Fibroblast of skin of right quadriceps (primary cell): Measurements from ENCODE around the gene XPOT.
A peak's percentile ranks its signal among the peaks of the same experiment; 100 is the strongest.

Experiments
- DNase-seq: peaks from one replicate; pipeline ENCODE4 v3.0.0-alpha.2; 2013

XPOT gene

DNA sequence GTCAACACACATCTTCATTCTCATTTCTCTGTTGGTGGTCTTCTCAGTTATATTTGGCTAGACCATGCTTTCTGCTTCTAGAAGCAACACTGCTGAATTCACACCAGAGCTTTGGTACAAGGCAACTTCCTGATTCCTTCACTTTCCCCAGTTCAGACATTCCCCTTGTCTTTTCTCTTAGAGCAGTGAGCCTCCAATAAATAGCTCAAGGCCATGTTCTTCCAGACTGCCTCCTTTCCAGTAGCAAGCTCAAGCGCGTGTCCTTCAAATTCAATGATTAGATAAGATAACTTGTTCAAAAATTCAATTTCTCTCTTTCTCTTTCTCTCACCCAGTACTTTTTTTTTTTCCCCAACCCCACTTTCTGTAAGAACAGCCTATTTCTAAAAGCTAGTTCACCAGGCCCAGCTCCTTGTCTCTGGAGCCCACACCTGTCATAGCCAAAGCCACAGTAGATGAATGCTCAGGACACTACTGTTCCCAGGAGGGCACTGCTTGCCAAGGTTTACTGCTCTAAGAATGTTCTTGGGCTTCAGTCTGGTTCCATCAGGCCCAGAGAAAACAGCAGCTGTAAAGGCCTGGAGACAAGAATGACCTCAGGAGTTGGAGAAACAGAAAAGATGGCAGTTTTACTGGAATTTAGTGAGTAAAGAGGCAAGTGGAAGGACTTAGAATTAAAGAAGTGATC is 65.4 kb downstream of the XPOT start:
- no peak for DNase-seq

DNA sequence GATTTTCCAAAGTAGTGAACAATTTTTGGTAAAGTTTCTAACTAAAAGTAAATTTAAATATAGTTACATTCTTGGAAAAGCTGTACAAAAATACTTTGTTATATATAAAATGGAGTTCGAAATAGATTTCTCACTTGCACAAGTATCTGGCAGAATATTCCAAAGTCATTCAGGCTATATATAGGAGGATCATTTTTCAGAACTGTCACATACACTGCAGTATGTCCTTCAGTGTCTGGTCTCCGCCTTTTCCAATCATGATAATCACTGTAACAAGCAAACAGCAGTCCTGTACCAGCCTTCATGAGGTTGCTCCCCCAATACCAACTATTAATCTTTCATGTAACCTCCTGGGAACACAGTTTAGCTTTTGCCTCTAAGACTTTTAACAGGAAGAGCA is 66.3 kb downstream of the XPOT start:
- no peak for DNase-seq

DNA sequence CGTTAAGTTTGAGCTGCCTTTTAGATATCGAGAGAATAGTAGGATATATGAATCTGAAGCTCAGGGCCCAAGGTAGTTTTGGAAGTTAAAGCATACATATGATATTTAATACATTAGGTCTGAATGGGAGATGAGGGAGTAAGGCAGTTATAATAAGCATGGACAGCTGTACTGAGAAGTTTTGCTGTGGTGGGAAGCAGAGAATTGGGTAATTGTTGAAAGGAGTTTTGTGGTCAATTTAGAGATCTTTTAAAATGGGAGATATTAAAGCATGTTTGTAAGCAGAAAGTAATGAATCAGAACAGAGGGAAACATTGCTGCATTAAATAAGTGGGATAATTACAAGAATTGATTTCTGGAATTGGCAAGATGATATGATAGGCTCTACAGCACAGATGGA is 69.0 kb downstream of the XPOT start:
- no peak for DNase-seq

DNA sequence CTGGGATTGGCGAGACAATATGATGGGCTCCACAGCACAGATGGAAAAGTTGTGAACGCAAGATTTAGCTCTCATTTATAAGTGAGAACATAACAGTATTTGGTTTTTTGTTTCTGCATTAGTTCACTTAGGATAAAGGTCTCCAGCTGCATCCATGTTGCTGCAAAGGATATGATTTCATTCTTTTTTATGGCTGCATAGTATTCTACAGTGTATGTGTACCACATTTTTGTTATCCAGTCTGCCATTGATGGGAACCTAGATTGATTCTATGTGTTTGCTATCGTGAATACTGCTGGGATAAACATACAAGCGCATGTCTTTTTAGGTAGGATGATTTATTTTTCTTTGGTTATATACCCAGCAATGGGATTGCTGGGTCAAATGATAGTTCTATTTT is 71.3 kb downstream of the XPOT start:
- no peak for DNase-seq

DNA sequence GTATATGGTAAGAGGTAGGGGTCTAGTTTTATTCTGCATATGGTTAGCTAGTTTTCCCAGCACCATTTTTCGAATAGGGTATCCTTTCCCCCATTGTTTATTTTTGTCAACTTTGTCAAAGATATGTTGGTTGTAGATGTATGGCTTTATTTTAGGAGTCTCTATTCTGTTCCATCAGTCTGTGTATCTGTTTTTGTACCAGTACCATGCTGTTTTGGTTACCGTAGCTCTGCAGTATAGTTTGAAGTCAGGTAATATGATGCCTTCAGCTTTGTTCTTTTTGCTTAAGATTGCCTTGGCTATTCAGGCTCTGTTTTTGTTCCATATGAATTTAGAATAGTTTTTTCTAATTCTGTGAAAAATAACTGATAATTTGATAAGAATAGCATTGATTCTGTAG is 72.7 kb downstream of the XPOT start:
- DNase-seq: no peak

DNA sequence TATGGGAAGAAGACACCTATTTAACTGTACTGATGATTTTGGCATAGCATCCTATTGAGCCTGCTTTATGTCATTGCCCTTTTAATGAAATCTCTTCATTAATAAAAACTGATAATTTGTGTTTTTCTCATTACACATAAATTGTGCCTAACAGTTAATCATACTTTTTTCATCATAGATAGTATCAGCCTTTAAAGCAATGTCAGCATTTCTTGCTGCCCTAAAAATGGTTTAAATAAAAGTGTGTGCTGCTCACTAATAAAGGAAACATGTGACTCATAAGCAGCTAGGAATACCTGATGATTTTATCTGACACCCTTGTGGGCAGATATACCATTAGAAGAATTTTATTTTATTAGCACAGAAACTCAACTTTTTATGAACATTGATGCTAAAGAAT is 74.5 kb downstream of the XPOT start:
- no peak for DNase-seq

DNA sequence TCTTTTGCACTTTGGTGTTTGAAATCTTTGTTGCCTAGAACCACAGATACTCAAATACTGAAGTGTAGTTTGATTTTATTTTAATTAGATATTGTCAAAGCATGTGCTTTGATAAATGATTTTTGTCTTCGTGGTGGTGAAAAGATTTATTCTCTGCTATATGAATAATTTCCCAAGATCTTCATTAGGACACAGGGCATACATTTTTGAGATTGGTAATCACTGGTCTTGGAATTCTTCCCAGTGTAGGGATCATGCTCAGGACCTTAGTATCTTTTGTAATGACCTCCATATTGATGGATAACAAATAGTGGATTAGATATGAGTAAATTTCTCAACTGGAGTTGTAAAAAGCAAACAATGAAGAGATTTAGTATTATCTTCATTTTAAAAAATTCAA is 76.0 kb downstream of the XPOT start:
- DNase-seq: peak; percentile 80

DNA sequence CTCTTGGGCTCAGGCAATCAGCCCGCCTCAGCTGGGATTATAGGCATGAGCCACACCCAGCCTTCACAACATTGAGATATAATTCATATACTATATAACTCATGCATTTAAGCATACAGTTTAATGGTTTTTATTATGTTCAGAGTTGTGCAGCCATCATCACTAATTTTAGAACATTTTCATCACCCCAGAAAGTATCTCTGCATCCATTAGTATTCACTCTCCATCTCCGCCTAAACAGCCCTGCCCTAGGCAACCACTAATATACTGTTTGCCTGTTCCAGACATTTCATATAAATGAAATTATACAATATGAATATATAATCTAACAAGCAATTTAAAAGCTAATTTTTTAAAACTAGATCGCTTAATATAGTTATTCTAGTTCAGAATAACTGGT is 82.5 kb downstream of the XPOT start:
- DNase-seq: no peak

DNA sequence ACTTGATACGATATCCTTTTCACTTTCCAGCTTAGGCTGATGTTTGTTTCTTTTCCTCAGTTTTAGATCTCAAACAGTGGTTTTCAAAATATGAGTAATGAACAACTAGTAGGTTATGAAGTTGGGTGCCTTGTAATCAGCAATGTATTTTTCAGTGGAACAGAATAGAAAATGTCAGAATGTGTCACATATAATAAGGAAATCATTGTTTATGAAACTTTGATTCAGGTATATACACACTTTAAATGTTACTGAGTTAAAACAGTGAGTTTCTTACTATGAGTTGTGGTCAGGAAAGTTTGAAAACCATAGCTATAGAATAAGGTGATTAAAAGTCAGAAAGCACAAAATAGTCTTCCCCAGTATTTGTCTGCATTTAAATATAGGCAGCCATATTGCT is 87.5 kb downstream of the XPOT start:
- DNase-seq: no peak

DNA sequence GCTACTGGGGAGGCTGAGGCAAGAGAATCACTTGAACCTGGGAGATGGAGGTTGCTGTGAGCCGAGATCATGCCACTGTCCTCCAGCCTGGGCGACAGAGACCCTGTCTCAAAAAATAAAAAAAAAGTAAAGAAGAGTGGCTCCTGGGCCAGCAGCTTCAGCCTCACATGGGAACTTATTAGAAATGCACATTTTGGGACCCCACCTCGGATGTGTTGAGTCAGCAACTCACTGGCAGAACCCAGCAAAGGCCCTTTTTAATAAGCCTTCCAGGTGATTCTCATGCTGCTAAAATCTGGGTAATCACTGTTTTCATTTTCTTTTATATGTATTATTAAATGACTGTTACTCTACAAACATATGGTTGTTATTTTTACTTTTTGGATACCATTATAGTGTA is 89.3 kb downstream of the XPOT start:
- DNase-seq: no peak

DNA sequence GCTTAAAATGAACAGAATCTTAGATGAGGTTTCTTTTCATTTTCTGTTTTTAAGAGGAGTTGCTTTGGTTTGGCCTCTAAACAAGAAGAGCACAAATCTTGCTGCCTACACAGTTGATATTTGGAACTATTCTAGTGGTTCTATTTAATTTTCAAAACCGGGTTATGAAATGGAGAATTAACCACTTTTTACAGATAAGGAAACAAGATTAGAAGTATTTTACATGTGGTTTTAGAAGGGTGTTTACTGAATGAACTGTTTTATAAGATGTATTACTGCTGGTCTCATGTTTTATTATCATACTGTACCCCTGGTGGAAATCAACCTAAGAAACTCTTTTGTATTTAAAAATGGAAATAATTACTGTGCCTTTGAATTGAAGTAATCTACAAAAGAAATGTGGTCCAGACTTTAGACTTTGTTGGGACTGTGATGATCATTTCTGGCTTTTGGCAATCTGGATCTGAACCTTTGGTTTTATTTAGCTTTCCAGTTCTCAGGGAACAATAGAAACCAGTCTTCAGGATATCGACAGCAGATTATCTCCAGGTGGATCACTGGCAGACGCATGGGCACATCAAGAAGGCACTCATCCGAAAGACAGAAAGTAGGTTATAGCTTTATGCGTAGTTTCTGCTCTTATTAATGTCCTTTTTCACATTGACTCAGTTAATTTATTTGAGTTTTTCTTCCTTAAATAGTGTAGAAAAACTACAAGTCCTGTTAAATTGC is 91.0 kb downstream of the XPOT start:
- no peak for DNase-seq

DNA sequence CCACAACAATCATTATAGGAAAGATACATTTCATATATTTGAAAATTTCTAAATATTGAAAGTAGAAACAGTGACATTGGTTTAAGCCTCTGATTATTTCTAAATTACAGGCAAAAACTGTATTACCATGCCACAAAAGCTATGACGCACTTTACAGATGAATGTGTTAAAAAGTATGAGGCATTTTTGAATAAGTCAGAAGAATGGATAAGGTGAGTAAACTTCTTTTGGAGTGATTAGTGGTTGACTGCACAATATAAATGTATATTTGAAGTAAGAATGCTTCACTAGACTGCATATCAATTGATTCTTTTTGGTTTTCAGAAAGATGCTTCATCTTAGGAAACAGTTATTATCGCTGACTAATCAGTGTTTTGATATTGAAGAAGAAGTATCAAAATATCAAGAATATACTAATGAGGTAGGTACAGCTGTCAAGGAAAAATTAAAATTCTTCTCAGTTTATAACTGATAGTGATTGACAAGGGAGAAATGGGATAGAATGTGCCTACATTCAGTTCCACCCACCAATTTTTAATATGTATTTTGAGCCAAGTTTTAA is 92.7 kb downstream of the XPOT start:
- DNase-seq: no peak

DNA sequence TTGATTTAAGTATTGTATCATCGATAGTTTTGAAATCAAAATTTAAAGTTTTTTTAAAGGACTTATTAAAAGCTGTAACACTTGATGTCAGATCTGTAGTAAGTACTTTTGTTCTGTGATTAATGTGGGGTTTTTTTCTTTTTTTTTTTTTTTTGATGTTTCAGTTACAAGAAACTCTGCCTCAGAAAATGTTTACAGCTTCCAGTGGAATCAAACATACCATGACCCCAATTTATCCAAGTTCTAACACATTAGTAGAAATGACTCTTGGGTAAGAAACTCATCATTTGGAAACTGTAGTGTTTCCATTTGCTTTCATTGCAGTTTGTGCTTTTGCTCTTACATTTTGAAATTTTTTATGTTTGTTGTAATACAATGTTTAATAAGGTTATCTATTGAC is 93.3 kb downstream of the XPOT start:
- no peak for DNase-seq

DNA sequence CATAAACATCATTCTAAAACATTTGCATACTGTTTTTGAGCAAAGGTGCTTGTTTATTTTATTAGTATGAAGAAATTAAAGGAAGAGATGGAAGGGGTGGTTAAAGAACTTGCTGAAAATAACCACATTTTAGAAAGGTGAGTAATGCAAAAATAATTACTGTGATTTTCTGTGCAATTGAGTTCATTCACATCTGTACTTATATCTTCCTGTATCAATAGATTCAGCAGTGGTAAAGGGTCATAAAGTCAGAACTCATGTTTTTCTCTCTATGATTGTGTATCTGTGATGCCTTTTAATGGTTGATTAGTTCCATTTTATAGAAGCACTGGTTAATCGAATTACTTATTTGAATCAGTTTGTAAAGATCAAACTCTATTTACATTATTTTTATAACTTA is 93.7 kb downstream of the XPOT start:
- DNase-seq: no peak

DNA sequence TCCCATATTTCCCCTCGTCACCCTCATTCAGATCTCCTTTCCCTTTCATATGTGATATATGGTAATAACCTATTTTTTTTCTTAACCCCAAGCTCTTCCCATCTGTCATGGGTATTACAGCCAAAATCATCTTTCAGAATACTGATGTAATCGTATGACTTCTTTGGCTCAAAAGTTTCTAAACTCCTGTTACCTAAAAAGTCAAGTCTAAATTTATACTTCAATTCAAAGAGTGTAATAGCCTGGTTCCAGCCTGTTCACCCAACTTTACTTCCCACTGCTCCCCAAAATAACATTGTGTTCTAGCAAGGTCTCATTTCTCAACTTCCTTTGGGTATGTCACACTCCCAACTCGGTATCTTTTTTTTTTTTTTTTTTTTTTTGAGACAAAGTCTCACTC is 96.2 kb downstream of the XPOT start:
- DNase-seq: no peak
